H1 (cell line): ENCODE results near the gene FNDC1. TPM values are rescaled to one million over a fixed set of nuclear protein-coding genes. Genes with fewer than 3 reads are reported as not detected.

Source experiments
- CTBP2 ChIP-seq: IDR thresholded peaks from 2 replicates; pipeline ENCODE4 v1.7.0; 2011; ENCODE audit warnings: borderline replicate concordance, mild to moderate bottlenecking, moderate library complexity, mixed read lengths, low read length; ENCODE audit not compliant: insufficient read depth, insufficient read length
- EGR1 ChIP-seq: IDR thresholded peaks from 2 replicates; pipeline ENCODE4 v1.6.1; 2011; ENCODE audit warnings: low read depth, low read length, borderline replicate concordance
- EP300 ChIP-seq, 2 experiments: IDR thresholded peaks; 1 replicate in 1 of 2; 2 replicates in 1 of 2; pipeline ENCODE4 v1.6.1; 2011 to 2012; ENCODE audit warnings: low read depth in 2 of 2, low read length in 2 of 2, mild to moderate bottlenecking in 2 of 2, borderline replicate concordance in 1 of 2, inconsistent platforms in 1 of 2, moderate library complexity in 1 of 2
- PHF8 ChIP-seq: fragments of 200-600 bp; sonication (generic); conservative IDR thresholded peaks from 2 replicates; pipeline ENCODE4 v1.7.1; 2012; ENCODE audit warnings: low read depth, mild to moderate bottlenecking, inconsistent platforms, low read length, moderate library complexity
- POLR2A ChIP-seq, 2 experiments: IDR thresholded peaks; 1 replicate in 1 of 2; 2 replicates in 1 of 2; pipeline ENCODE4 v1.6.1; 2011; ENCODE audit warnings: low read depth in 2 of 2, low read length in 2 of 2, mild to moderate bottlenecking in 2 of 2; ENCODE audit errors: control extremely low read depth in 1 of 2
- SIX5 ChIP-seq: IDR thresholded peaks from 2 replicates; pipeline ENCODE4 v1.6.1; 2011; ENCODE audit warnings: mild to moderate bottlenecking, low read depth, low read length
- polyA plus RNA-seq, 7 experiments: library from polyadenylated mRNA; depleted of rRNA in 3 of 7; stranded (reverse) in 5 of 7; unstranded in 2 of 7; fragments of >200 nt in 5 of 7; fragments of 200-250 nt in 2 of 7; gene quantifications; 1 replicate in 5 of 7; 2 replicates in 1 of 7; 4 replicates in 1 of 7; pipeline versions ENCODE4 v1.2.1 to v1.2.3, GENCODE V29; 2011 to 2013; ENCODE audit warnings: missing spikeins in 2 of 7, mixed read lengths in 2 of 7
- total RNA-seq: library from RNA; stranded (reverse); fragmentation: NEBNext Ultra II Directional; extraction: Animal tissue kit (Norgen Biotek cat#: 25700); gene quantifications from 2 replicates; pipeline ENCODE4 v1.2.1, GENCODE V29; 2021

The FNDC1 gene
- total and polyA plus RNA-seq, 2 of the 8 experiments (the other 6 are each of a cell fraction or from before 2014, with no cell fraction given): 0.06 to 0.30 TPM

GRCh38 chr6:159212525-159213280, 43.5 kb downstream of the FNDC1 start (continued):
- no peak for TF ChIP-seq EP300 (IDR thresholded peaks at IDR 0.05; ENCODE audit: borderline replicate concordance in 1 of 2, low read depth in 2 of 2, low read length in 2 of 2)
- TF ChIP-seq POLR2A (IDR thresholded peaks at IDR 0.05; ENCODE audit: control extremely low read depth in 1 of 2, low read depth in 2 of 2, low read length in 2 of 2): no peak
- no peak for TF ChIP-seq EGR1
- TF ChIP-seq CTBP2: no peak
- TF ChIP-seq PHF8: no peak
- TF ChIP-seq SIX5: no peak
